A549 (cell line): ENCODE results near the gene TBC1D22A. TPM values are rescaled to one million over a fixed set of nuclear protein-coding genes. Genes with fewer than 3 reads are reported as not detected.

Experiments
- ATAC-seq, 2 experiments: fragments of 200-7000 bp in 1 of 2; fragments of >200 bp in 1 of 2; cut with Nextera tagmentation in 1 of 2; cut with Tn5 transposase in 1 of 2; 3 replicates each; pipeline versions ENCODE4 v1.8.0 to v1.9.1; 2018 to 2020; ENCODE audit warnings: mild to moderate bottlenecking in 1 of 2, moderate library complexity in 1 of 2
- CTCF ChIA-PET: fragments of 300-600 bp; sonication (Branson Sonifier 250); formaldehyde crosslinking; extraction: SDS; loops from one replicate; lab custom pipeline; 2021; ENCODE audit warnings: antibody characterized with exemption, inconsistent platforms; lab: Yijun Ruan, JAX
- POLR2A ChIA-PET: fragments of 350-600 bp; formaldehyde crosslinking; extraction: SDS; loops from one replicate; lab custom pipeline; 2021; ENCODE audit warnings: antibody characterized with exemption, inconsistent platforms; lab: Yijun Ruan, JAX
- DNase-seq, 2 experiments: peaks; one replicate each; pipeline versions ENCODE4 v3.0.0 to v3.0.0-alpha.2; 2011 to 2016; ENCODE audit warnings: low read depth in 1 of 2, low spot score in 1 of 2
- FAIRE-seq: peaks from 2 replicates; lab custom pipeline; 2011; peaks lifted over from hg19 to GRCh38; lab: Jason Lieb, UNC
- H3K27ac ChIP-seq, 2 experiments: fragments of >200 bp; sonication (Bioruptor Twin); formaldehyde crosslinking; 3 replicates each; pipeline ENCODE4 v1.5.1; 2016 to 2017
- H3K4me1 ChIP-seq: fragments of >200 bp; sonication (Bioruptor Twin); formaldehyde crosslinking; 3 replicates; pipeline ENCODE4 v1.6.1; 2016
- H3K4me2 ChIP-seq: fragments of >200 bp; sonication (Bioruptor Twin); formaldehyde crosslinking; 3 replicates; pipeline ENCODE4 v1.6.1; 2016
- H3K4me3 ChIP-seq: fragments of >200 bp; sonication (Bioruptor Twin); formaldehyde crosslinking; 3 replicates; pipeline ENCODE4 v1.5.1; 2016
- H3K9me3 ChIP-seq: fragments of >200 bp; sonication (Bioruptor Twin); formaldehyde crosslinking; 3 replicates; pipeline ENCODE4 v1.6.1; 2016
- BHLHE40 ChIP-seq: IDR thresholded peaks from 2 replicates; pipeline ENCODE4 v1.6.1; 2012; ENCODE audit warnings: low read depth, low read length, inconsistent platforms
- CHD2 ChIP-seq: fragments of 150-350 bp; IDR thresholded peaks from 2 replicates; pipeline ENCODE4 v1.6.1; 2014; ENCODE audit warnings: low read length; ENCODE audit not compliant: partially characterized antibody
- EP300 ChIP-seq, 2 experiments: fragments of >200 bp; sonication (Bioruptor Twin); formaldehyde crosslinking; IDR thresholded peaks; 2 replicates in 1 of 2; 3 replicates in 1 of 2; pipeline ENCODE4 v1.6.1; 2016 to 2017
- ESRRA ChIP-seq: fragments of 150-350 bp; IDR thresholded peaks from 2 replicates; pipeline ENCODE4 v1.6.1; 2014; ENCODE audit warnings: mild to moderate bottlenecking, low read length, borderline replicate concordance
- MAFK ChIP-seq: fragments of 450-650 bp; IDR thresholded peaks from 2 replicates; pipeline ENCODE4 v1.6.1; 2014; ENCODE audit not compliant: partially characterized antibody
- NFE2L2 ChIP-seq: fragments of 150-350 bp; conservative IDR thresholded peaks from 2 replicates; pipeline ENCODE4 v1.6.1; 2014; ENCODE audit warnings: low read length
- NPAS2 ChIP-seq: fragments of 250-450 bp; sonication (Bioruptor Pico); IDR thresholded peaks from 2 replicates; pipeline ENCODE4 v1.8.0; 2022; ENCODE audit warnings: mild to moderate bottlenecking, moderate library complexity, borderline replicate concordance
- RCOR1 ChIP-seq: fragments of 150-350 bp; IDR thresholded peaks from 2 replicates; pipeline ENCODE4 v1.6.1; 2014; ENCODE audit warnings: antibody characterized with exemption, low read length, low read depth
- TFCP2L1 ChIP-seq: fragments of 250-450 bp; sonication (Bioruptor Pico); IDR thresholded peaks from 2 replicates; pipeline ENCODE4 v1.5.0; 2021; ENCODE audit warnings: mild to moderate bottlenecking
- TP53 ChIP-seq: fragments of 250-450 bp; sonication (Bioruptor Pico); IDR thresholded peaks from 2 replicates; pipeline ENCODE4 v1.5.0; 2021; ENCODE audit warnings: mild to moderate bottlenecking, moderate library complexity
- ZSCAN20 ChIP-seq: fragments of 250-450 bp; sonication (Bioruptor Pico); IDR thresholded peaks from 2 replicates; pipeline ENCODE4 v1.8.0; 2022; ENCODE audit warnings: mild to moderate bottlenecking, moderate library complexity
- WGBS: methylation state at CpG from one replicate; pipeline ENCODE4 v1.1.6; 2017; ENCODE audit errors: missing lambda C conversion rate; 5-methylcytosine and 5-hydroxymethylcytosine counted together
- polyA plus RNA-seq, 4 experiments: library from polyadenylated mRNA; depleted of rRNA in 3 of 4; stranded (reverse); fragments of >200 nt; fragmentation: RNase III in 1 of 4; extraction: RNeasy Plus Mini Kit Qiagen cat#74134 plus additional on column Dnase treatment in 1 of 4; gene quantifications; 2 replicates in 3 of 4; 3 replicates in 1 of 4; pipeline ENCODE4 v1.2.3, GENCODE V29; 2011 to 2017
- TF ChIP-seq, protein P1 (sequence below): IDR thresholded peaks from 2 replicates; pipeline ENCODE4 v1.6.1; 2012; ENCODE audit warnings: low read depth, borderline replicate concordance
- TF ChIP-seq, protein P2 (sequence below): fragments of >200 bp; sonication (Bioruptor Twin); formaldehyde crosslinking; IDR thresholded peaks from 3 replicates; pipeline ENCODE4 v1.6.1; 2016
- TF ChIP-seq, protein P3 (sequence below): IDR thresholded peaks from 2 replicates; pipeline ENCODE4 v1.6.1; 2012
- TF ChIP-seq, protein P4 (sequence below): fragments of 200-600 bp; sonication (generic); IDR thresholded peaks from 2 replicates; pipeline ENCODE4 v1.6.1; 2016; ENCODE audit warnings: antibody characterized with exemption, mild to moderate bottlenecking, moderate library complexity
- TF ChIP-seq, protein P5 (sequence below): fragments of 450-650 bp; IDR thresholded peaks from 2 replicates; pipeline ENCODE4 v1.6.1; 2014; ENCODE audit warnings: antibody characterized with exemption
- TF ChIP-seq, protein P6 (sequence below): IDR thresholded peaks from 2 replicates; pipeline ENCODE4 v1.6.1; 2012
- TF ChIP-seq, protein P7 (sequence below): fragments of 250-450 bp; sonication (Bioruptor Pico); IDR thresholded peaks from 2 replicates; pipeline ENCODE4 v1.5.0; 2021; ENCODE audit warnings: mild to moderate bottlenecking, moderate library complexity, borderline replicate concordance
- TF ChIP-seq, protein P8 (sequence below): fragments of >200 bp; sonication (Bioruptor Twin); formaldehyde crosslinking; IDR thresholded peaks from 2 replicates; pipeline ENCODE4 v1.6.1; 2016

The TBC1D22A gene
- polyA plus RNA-seq, 2 of the 4 experiments (the other 2 are of a cell fraction) = 8.9 to 10.8 TPM

DNA sequence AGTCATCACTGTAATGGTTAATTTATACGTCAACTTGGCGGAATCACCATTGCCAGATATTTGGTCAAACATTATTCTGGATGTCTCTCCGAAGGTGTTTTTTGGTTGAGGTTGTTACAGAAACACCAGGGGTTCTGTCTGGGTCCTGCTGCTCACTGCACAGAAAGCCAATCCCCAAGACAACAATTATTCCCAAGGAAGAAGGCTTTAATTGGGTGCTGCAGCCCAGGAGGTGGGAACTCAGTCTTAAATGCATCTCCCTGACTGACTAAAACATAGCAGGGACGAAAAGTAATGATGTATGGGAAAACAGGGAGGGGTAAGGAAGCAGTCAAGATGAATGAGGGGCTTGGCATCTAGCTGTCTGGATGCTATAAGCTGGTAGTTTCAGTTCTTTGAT is 331.3 kb downstream of the TBC1D22A start (continued):
- TF ChIP-seq, protein P1, sequence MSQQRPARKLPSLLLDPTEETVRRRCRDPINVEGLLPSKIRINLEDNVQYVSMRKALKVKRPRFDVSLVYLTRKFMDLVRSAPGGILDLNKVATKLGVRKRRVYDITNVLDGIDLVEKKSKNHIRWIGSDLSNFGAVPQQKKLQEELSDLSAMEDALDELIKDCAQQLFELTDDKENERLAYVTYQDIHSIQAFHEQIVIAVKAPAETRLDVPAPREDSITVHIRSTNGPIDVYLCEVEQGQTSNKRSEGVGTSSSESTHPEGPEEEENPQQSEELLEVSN = no peak
- no peak for TF ChIP-seq TP53 (CRISPR knock-in tag)

DNA sequence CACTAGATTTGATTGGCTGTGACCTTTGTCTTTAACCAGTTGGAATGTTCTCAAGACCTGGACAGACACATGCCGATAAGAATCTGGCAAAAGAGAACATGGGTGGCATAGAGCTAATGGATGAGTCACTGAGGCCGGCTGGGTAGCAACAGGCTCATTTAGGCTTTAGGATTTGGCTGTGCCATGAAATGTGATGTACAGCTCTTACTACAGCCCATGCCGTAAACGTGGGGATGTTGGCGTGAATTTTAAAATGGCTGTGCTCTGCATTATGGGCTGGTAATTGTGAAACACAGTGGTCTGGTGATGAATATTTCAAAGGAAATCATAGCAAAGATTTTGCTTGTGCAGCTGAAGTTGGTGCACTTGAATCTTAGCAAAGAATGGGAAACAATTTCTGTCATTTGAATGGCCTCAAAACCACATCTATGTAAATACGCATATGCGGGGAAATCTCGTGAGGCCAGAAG is 332.4 kb downstream of the TBC1D22A start:
- TF ChIP-seq ESRRA (no peak), CHD2 (no peak), BHLHE40 (no peak), NFE2L2 (no peak), EP300 (IDR thresholded peaks at IDR 0.05) (no peak), ZSCAN20 (CRISPR knock-in tag) (no peak), NPAS2 (no peak), TFCP2L1 (no peak), RCOR1 (no peak), MAFK (no peak)
- TF ChIP-seq, protein P2, sequence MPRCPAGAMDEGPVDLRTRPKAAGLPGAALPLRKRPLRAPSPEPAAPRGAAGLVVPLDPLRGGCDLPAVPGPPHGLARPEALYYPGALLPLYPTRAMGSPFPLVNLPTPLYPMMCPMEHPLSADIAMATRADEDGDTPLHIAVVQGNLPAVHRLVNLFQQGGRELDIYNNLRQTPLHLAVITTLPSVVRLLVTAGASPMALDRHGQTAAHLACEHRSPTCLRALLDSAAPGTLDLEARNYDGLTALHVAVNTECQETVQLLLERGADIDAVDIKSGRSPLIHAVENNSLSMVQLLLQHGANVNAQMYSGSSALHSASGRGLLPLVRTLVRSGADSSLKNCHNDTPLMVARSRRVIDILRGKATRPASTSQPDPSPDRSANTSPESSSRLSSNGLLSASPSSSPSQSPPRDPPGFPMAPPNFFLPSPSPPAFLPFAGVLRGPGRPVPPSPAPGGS = no peak
- TF ChIP-seq, protein P3, sequence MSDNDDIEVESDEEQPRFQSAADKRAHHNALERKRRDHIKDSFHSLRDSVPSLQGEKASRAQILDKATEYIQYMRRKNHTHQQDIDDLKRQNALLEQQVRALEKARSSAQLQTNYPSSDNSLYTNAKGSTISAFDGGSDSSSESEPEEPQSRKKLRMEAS = no peak
- TF ChIP-seq, protein P4, sequence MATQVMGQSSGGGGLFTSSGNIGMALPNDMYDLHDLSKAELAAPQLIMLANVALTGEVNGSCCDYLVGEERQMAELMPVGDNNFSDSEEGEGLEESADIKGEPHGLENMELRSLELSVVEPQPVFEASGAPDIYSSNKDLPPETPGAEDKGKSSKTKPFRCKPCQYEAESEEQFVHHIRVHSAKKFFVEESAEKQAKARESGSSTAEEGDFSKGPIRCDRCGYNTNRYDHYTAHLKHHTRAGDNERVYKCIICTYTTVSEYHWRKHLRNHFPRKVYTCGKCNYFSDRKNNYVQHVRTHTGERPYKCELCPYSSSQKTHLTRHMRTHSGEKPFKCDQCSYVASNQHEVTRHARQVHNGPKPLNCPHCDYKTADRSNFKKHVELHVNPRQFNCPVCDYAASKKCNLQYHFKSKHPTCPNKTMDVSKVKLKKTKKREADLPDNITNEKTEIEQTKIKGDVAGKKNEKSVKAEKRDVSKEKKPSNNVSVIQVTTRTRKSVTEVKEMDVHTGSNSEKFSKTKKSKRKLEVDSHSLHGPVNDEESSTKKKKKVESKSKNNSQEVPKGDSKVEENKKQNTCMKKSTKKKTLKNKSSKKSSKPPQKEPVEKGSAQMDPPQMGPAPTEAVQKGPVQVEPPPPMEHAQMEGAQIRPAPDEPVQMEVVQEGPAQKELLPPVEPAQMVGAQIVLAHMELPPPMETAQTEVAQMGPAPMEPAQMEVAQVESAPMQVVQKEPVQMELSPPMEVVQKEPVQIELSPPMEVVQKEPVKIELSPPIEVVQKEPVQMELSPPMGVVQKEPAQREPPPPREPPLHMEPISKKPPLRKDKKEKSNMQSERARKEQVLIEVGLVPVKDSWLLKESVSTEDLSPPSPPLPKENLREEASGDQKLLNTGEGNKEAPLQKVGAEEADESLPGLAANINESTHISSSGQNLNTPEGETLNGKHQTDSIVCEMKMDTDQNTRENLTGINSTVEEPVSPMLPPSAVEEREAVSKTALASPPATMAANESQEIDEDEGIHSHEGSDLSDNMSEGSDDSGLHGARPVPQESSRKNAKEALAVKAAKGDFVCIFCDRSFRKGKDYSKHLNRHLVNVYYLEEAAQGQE = no peak
- TF ChIP-seq, protein P5, sequence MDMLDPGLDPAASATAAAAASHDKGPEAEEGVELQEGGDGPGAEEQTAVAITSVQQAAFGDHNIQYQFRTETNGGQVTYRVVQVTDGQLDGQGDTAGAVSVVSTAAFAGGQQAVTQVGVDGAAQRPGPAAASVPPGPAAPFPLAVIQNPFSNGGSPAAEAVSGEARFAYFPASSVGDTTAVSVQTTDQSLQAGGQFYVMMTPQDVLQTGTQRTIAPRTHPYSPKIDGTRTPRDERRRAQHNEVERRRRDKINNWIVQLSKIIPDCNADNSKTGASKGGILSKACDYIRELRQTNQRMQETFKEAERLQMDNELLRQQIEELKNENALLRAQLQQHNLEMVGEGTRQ = no peak
- TF ChIP-seq, protein P6, sequence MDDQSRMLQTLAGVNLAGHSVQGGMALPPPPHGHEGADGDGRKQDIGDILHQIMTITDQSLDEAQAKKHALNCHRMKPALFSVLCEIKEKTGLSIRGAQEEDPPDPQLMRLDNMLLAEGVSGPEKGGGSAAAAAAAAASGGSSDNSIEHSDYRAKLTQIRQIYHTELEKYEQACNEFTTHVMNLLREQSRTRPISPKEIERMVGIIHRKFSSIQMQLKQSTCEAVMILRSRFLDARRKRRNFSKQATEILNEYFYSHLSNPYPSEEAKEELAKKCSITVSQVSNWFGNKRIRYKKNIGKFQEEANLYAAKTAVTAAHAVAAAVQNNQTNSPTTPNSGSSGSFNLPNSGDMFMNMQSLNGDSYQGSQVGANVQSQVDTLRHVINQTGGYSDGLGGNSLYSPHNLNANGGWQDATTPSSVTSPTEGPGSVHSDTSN = no peak
- TF ChIP-seq, protein P1 = no peak
- TF ChIP-seq, protein P7, sequence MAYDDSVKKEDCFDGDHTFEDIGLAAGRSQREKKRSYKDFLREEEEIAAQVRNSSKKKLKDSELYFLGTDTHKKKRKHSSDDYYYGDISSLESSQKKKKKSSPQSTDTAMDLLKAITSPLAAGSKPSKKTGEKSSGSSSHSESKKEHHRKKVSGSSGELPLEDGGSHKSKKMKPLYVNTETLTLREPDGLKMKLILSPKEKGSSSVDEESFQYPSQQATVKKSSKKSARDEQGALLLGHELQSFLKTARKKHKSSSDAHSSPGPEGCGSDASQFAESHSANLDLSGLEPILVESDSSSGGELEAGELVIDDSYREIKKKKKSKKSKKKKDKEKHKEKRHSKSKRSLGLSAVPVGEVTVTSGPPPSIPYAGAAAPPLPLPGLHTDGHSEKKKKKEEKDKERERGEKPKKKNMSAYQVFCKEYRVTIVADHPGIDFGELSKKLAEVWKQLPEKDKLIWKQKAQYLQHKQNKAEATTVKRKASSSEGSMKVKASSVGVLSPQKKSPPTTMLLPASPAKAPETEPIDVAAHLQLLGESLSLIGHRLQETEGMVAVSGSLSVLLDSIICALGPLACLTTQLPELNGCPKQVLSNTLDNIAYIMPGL (CRISPR knock-in tag) = no peak
- TF ChIP-seq, protein P8, sequence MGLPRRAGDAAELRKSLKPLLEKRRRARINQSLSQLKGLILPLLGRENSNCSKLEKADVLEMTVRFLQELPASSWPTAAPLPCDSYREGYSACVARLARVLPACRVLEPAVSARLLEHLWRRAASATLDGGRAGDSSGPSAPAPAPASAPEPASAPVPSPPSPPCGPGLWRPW = no peak
- TF ChIP-seq, all 56 proteins: peak for 0
- DNase-seq = no peak
- H3K4me2 ChIP-seq = no peak overlapping the region
- CTCF ChIA-PET = no interaction called here
- 80% methylated on average over 8 of the region's 8 CpGs for WGBS
- no peaks in the 10 kb centered on the region; the same call in 2 of the 3 replicates for H3K9me3 ChIP-seq
- H3K27ac ChIP-seq = no peak overlapping the region
- no peaks in the 10 kb centered on the region for H3K4me1 ChIP-seq
- ATAC-seq = no peak
- POLR2A ChIA-PET = no interaction called here
- no peak overlapping the region for H3K4me3 ChIP-seq
- FAIRE-seq = no peak
